ENCODE measurements around the gene PTAFR. TPM values are rescaled to one million over a fixed set of nuclear protein-coding genes. Genes with fewer than 3 reads are reported as not detected.

PTAFR gene
- total RNA-seq, 4 donors from 2014 or later = 2.0 to 51.7 (median 4.2) TPM

- intact Hi-C loops (cut with DNase I; ENCODE audit: low total_unique reads) = no loop called here
Observed at GRCh38 chr1:28099050-28099769, 77.3 kb downstream of the PTAFR start.

More at GRCh38 chr1:28099050-28099769, 77.3 kb downstream of the PTAFR start:
- H3K27ac ChIP-seq = no peak overlapping the region
- no peaks in the 10 kb centered on the region for H3K27me3 ChIP-seq
- no peak for DNase-seq
- H3K4me3 ChIP-seq = no peak overlapping the region
- in situ Hi-C loops (cut with MboI; ENCODE audit: low pct_ligation_motif_present in 1 of 4, low pct_unique_long_range_greater_than_20kb in 1 of 4, low sequenced_read_pairs in 3 of 4) = loop anchor here in 1 of 4 donors (10.0 kb wide), 1 partner anchor 96 kb away; no protein-coding TSS in a partner anchor
- no peaks in the 10 kb centered on the region for H3K9me3 ChIP-seq
- WGBS, 2 donors (ENCODE audit: low coverage in 1 of 2) = 88 to 100% methylated on average over 1 to 5 of the region's 5 CpGs
- H3K36me3 ChIP-seq = no peaks in the 10 kb centered on the region
- peaks cover 0 to 6% (median 2%) of the 10 kb centered on the region in 4 donors for H3K4me1 ChIP-seq
- no peak for TF ChIP-seq POLR2AphosphoS5 (IDR thresholded peaks at IDR 0.05)
- no peak for TF ChIP-seq EP300 (IDR thresholded peaks at IDR 0.05; ENCODE audit: low read depth)
- no peak for TF ChIP-seq POLR2A (IDR thresholded peaks at IDR 0.05)
- TF ChIP-seq CTCF (IDR thresholded peaks at IDR 0.05) = no peak

Small RNA genes lying within 50 kb of the gene (small RNA-seq; reads per million reads assigned to genes)
- gene RNU6-176P = 0 reads per million in 4 donors

Other genes starting within 250 kb of the PTAFR start
- gene SMPDL3B, start 241.7 kb downstream of the PTAFR start, total RNA-seq = 10 to 100 TPM; 14.1 to 64.3 (median 57.4) TPM
- 10 to 100 TPM in 3 of 4 donors, 1 to 10 TPM in 1; 8.6 to 13.8 (median 10.4) TPM for gene XKR8, start 216.7 kb downstream of the PTAFR start, total RNA-seq
- 10 to 100 TPM; 14.6 to 50.2 (median 18.5) TPM for gene EYA3, start 88.1 kb downstream of the PTAFR start, total RNA-seq
- 10 to 100 TPM; 33.3 to 68.7 (median 46.8) TPM for gene DNAJC8, start 56.3 kb upstream of the PTAFR start, total RNA-seq
- 100 to 1,000 TPM; 131 to 503 (median 344) TPM for gene ATP5IF1, start 59.4 kb upstream of the PTAFR start, total RNA-seq
- 10 to 100 TPM; 25.1 to 44.5 (median 30.5) TPM for gene SESN2, start 82.8 kb upstream of the PTAFR start, total RNA-seq
- 10 to 100 TPM; 12.1 to 36.3 (median 27.4) TPM for gene MED18, start 152.3 kb upstream of the PTAFR start, total RNA-seq
- gene PHACTR4, start 193.1 kb upstream of the PTAFR start, total RNA-seq = 10 to 100 TPM; 31.4 to 51.1 (median 41.6) TPM